K562 (cell line): ENCODE data around the gene TBC1D16. TPM values are rescaled to one million over a fixed set of nuclear protein-coding genes. Genes with fewer than 3 reads are reported as not detected.
A peak's percentile ranks its signal among the peaks of the same experiment; 100 is the strongest.

Experiments used
- ATF1 ChIP-seq, 2 experiments: fragments of 450-650 bp in 1 of 2; IDR thresholded peaks; 2 replicates each; pipeline ENCODE4 v1.6.1; 2016; ENCODE audit warnings: missing compliant biosample characterization in 1 of 2, missing genetic modification characterization in 1 of 2
- ATF7 ChIP-seq: fragments of 450-650 bp; IDR thresholded peaks from 2 replicates; pipeline ENCODE4 v1.7.1; 2014; ENCODE audit warnings: mild to moderate bottlenecking, moderate library complexity
- ELF4 ChIP-seq: fragments of 450-650 bp; formaldehyde crosslinking; IDR thresholded peaks from 2 replicates; pipeline ENCODE4 v1.4.0; 2022; ENCODE audit warnings: missing genetic modification characterization
- ERF ChIP-seq: fragments of 450-650 bp; formaldehyde crosslinking; IDR thresholded peaks from 2 replicates; pipeline ENCODE4 v1.4.0; 2020; ENCODE audit warnings: mild to moderate bottlenecking, mixed read lengths
- HMGN3 ChIP-seq: IDR thresholded peaks from 2 replicates; pipeline ENCODE4 v1.6.1; 2011; ENCODE audit warnings: borderline replicate concordance, low read depth, mild to moderate bottlenecking, mixed read lengths, low read length; ENCODE audit not compliant: insufficient read length; ENCODE audit errors: extremely low read depth
- JUNB ChIP-seq: fragments of 450-650 bp; formaldehyde crosslinking; conservative IDR thresholded peaks from 2 replicates; pipeline ENCODE4 v1.4.0; 2020; ENCODE audit warnings: mild to moderate bottlenecking
- JUND ChIP-seq, 2 experiments: IDR thresholded peaks; 2 replicates in 1 of 2; 3 replicates in 1 of 2; pipeline ENCODE4 v1.6.1; 2011; ENCODE audit warnings: borderline replicate concordance in 2 of 2, low read depth in 2 of 2, low read length in 2 of 2, improper control_type of control experiment in 1 of 2, missing biosample characterization in 1 of 2, missing genetic modification characterization in 1 of 2, missing genetic modification reagents in 1 of 2
- MTF1 ChIP-seq: fragments of 250-450 bp; sonication (Bioruptor Pico); IDR thresholded peaks from 2 replicates; pipeline ENCODE4 v1.9.0; 2021; ENCODE audit warnings: moderate library complexity, mild to moderate bottlenecking, inconsistent platforms, borderline replicate concordance
- PHF8 ChIP-seq: fragments of 200-600 bp; sonication (generic); IDR thresholded peaks from 2 replicates; pipeline ENCODE4 v1.6.1; 2012; ENCODE audit warnings: mixed run types, mild to moderate bottlenecking, inconsistent platforms, low read length, moderate library complexity, borderline replicate concordance
- POLR2AphosphoS5 ChIP-seq: IDR thresholded peaks from 2 replicates; pipeline ENCODE4 v1.6.1; 2011; ENCODE audit warnings: mild to moderate bottlenecking, low read depth, low read length, moderate library complexity; ENCODE audit not compliant: control insufficient read depth, insufficient read depth
- SMARCA5 ChIP-seq: fragments of 450-650 bp; IDR thresholded peaks from 2 replicates; pipeline ENCODE4 v1.6.1; 2016
- ZNF253 ChIP-seq: fragments of 250-450 bp; sonication (Bioruptor Pico); conservative IDR thresholded peaks from 2 replicates; pipeline ENCODE4 v1.6.1; 2021; ENCODE audit warnings: mild to moderate bottlenecking
- ZNF696 ChIP-seq: fragments of 250-450 bp; sonication (Bioruptor Pico); conservative IDR thresholded peaks from 2 replicates; pipeline ENCODE4 v1.4.0; 2020; ENCODE audit warnings: mild to moderate bottlenecking, moderate library complexity
- polyA plus RNA-seq, 8 experiments: library from polyadenylated mRNA; depleted of rRNA in 4 of 8; stranded (reverse) in 5 of 8; unstranded in 3 of 8; fragments of >200 nt; fragmentation: Nextera tagmentation in 2 of 8; fragmentation: Illumina TruSeq in 1 of 8; extraction: Ambion mirVana in 2 of 8; extraction: Trizol in 1 of 8; gene quantifications; 2 replicates each; pipeline versions ENCODE4 v1.2.1 to v1.2.3, GENCODE V29; 2011 to 2014; ENCODE audit warnings: inconsistent platforms in 1 of 8, missing spikeins in 1 of 8
- total RNA-seq, 7 experiments: library from RNA; depleted of rRNA in 6 of 7; stranded (reverse); fragments of >200 nt in 6 of 7; fragmentation: Illumina TruSeq in 2 of 7; extraction: Trizol in 2 of 7; gene quantifications; 2 replicates each; pipeline versions ENCODE4 v1.2.1 to v1.2.3, GENCODE V29; 2011 to 2021; ENCODE audit warnings: low replicate concordance in 1 of 7
- TF ChIP-seq, protein P1 (sequence below): fragments of 200-800 bp; sonication (Bioruptor generic); IDR thresholded peaks from 2 replicates; pipeline ENCODE4 v1.6.1; 2017; ENCODE audit warnings: missing genetic modification characterization, missing compliant biosample characterization
- TF ChIP-seq, protein P2 (sequence below), 3 experiments: fragments of 200-800 bp in 1 of 3; sonication (Bioruptor generic) in 1 of 3; sonication (generic) in 1 of 3; formaldehyde crosslinking in 1 of 3; IDR thresholded peaks; 2 replicates each; pipeline versions ENCODE4 v1.6.1 to v1.8.0; 2016 to 2022; ENCODE audit warnings: mild to moderate bottlenecking in 2 of 3, missing compliant biosample characterization in 2 of 3, missing genetic modification characterization in 2 of 3, missing genetic modification reagents in 1 of 3
- TF ChIP-seq, protein P3 (sequence below): fragments of 450-650 bp; formaldehyde crosslinking; IDR thresholded peaks from 2 replicates; pipeline ENCODE4 v1.4.0; 2022; ENCODE audit warnings: missing genetic modification characterization

Gene TBC1D16
- total and polyA plus RNA-seq, 9 of the 15 experiments (the other 6 are each of a cell fraction or from before 2014, with no cell fraction given): 0.01 to 0.20 (median 0.03) TPM; not detected in 1

DNA sequence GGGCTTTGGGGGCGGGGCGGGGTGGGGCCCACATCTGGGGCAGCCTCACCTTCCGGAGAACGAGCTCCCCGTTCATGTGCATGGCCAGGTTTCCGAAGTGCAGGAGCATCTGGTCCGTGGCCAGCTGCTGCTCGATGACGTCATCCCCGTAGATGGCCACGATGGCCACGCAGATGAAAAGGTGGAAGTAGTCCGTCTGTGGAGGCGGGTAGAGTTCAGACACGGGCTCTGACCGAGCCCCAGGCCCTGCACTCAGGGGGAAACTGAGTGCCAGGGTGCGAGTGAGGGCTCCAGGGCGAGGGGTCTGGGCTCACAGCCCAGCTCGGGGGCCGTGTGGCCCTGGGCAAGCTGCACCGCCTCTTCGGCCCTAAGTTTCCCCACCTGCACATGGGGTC lies 93.7 kb downstream of the TBC1D16 start (continued):
- TF ChIP-seq, protein P1, sequence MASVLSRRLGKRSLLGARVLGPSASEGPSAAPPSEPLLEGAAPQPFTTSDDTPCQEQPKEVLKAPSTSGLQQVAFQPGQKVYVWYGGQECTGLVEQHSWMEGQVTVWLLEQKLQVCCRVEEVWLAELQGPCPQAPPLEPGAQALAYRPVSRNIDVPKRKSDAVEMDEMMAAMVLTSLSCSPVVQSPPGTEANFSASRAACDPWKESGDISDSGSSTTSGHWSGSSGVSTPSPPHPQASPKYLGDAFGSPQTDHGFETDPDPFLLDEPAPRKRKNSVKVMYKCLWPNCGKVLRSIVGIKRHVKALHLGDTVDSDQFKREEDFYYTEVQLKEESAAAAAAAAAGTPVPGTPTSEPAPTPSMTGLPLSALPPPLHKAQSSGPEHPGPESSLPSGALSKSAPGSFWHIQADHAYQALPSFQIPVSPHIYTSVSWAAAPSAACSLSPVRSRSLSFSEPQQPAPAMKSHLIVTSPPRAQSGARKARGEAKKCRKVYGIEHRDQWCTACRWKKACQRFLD (CRISPR knock-in tag): no peak
- no peak for TF ChIP-seq ZNF696 (CRISPR knock-in tag)
- TF ChIP-seq, protein P2, sequence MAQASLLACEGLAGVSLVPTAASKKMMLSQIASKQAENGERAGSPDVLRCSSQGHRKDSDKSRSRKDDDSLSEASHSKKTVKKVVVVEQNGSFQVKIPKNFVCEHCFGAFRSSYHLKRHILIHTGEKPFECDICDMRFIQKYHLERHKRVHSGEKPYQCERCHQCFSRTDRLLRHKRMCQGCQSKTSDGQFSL (CRISPR knock-in tag; IDR thresholded peaks at IDR 0.05): no peak
- TF ChIP-seq, protein P2 (tag; IDR thresholded peaks at IDR 0.05): no peak
- TF ChIP-seq ZNF253 (CRISPR knock-in tag): no peak
- TF ChIP-seq PHF8: no peak
- no peak for TF ChIP-seq MTF1 (CRISPR knock-in tag)
- no peak for TF ChIP-seq SMARCA5
- TF ChIP-seq HMGN3: no peak
- 0 out of 2 replicates have a peak, but pooled peaks have one; percentile 29 for TF ChIP-seq ATF1 (CRISPR knock-in tag; IDR thresholded peaks at IDR 0.05)
- TF ChIP-seq ATF1 (tag; IDR thresholded peaks at IDR 0.05): peak; percentile 54
- no peak for TF ChIP-seq POLR2AphosphoS5
- TF ChIP-seq, protein P3, sequence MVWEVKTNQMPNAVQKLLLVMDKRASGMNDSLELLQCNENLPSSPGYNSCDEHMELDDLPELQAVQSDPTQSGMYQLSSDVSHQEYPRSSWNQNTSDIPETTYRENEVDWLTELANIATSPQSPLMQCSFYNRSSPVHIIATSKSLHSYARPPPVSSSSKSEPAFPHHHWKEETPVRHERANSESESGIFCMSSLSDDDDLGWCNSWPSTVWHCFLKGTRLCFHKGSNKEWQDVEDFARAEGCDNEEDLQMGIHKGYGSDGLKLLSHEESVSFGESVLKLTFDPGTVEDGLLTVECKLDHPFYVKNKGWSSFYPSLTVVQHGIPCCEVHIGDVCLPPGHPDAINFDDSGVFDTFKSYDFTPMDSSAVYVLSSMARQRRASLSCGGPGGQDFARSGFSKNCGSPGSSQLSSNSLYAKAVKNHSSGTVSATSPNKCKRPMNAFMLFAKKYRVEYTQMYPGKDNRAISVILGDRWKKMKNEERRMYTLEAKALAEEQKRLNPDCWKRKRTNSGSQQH (CRISPR knock-in tag): no peak
- peak; percentile 75 for TF ChIP-seq JUNB
- TF ChIP-seq ATF7: peak; percentile 94
- peak; percentile 91 for TF ChIP-seq JUND (IDR thresholded peaks at IDR 0.05; ENCODE audit: borderline replicate concordance, low read depth, low read length)
- peak; percentile 78; the same call in 2 of the 3 replicates for TF ChIP-seq JUND (tag; IDR thresholded peaks at IDR 0.05; ENCODE audit: borderline replicate concordance, low read depth, low read length)
- no peak for TF ChIP-seq ERF (CRISPR knock-in tag)
- TF ChIP-seq ELF4 (CRISPR knock-in tag): no peak
- TF ChIP-seq, all 486 proteins: peak for 8
